ENCODE data around the gene COPG1. TPM values are rescaled to one million over a fixed set of nuclear protein-coding genes. Genes with fewer than 3 reads are reported as not detected.

Gene COPG1
- total and polyA plus RNA-seq, 2 donors (not counting 1 experiment from before 2014, with no cell fraction given): 48.9 to 85.9 TPM

DNA sequence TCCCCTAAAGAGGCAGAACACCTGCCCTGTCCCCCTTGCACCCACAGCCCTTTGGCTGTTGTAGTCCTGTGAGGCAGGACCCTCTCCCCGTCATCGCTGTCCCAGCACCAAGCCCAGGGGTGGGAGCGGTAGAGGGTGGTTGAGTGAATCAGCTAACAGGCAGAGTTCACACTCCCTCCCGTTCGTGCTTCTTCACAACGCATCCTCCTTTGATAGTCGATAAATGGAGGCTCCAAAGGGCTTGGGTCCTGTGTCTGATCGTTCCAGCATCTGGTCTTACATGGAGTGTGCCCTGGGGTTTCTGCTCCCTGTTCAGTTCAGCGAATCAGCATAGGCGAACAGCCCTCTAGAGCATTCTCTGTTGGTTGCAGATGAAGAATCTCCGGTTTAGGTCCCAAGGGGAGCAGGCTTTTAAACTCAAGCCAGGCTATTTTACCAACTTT is 28.4 kb downstream of the COPG1 start:
- peaks cover 60 to 66% of the 10 kb centered on the region in 2 donors for H3K4me1 ChIP-seq (ENCODE audit: control insufficient read depth in 2 of 2, insufficient read depth in 2 of 2, low read length in 2 of 2)

More for the DNA sequence above, 28.4 kb downstream of the COPG1 start:
- Mint-ChIP-seq H3K9me3 (ENCODE audit: insufficient read depth) (no peaks in the 10 kb centered on the region), H3K4me1 (peaks cover 66% of the 10 kb centered on the region), H3K27ac (peak overlapping the region; percentile 91), H3K27me3 (peaks cover 2% of the 10 kb centered on the region), H3K4me3 (peak overlapping the region; percentile 93)
- Histone ChIP-seq H3K4me2 (replicated peaks; ENCODE audit: low read depth, low read length, poor library complexity, severe bottlenecking) (peak overlapping the region; percentile 97), H3K27me3 (replicated peaks in 1 of 4; ENCODE audit: control extremely low read depth in 1 of 4, control insufficient read depth in 3 of 4, insufficient read depth in 4 of 4, low read length in 3 of 4) (peaks cover 0 to 4% (median 0%) of the 10 kb centered on the region in 4 experiments), H3K79me2 (ENCODE audit: control insufficient read depth, insufficient read depth, low read length) (peaks cover 17% of the 10 kb centered on the region), H2AFZ (ENCODE audit: insufficient read depth, low read depth, low read length, poor library complexity, severe bottlenecking) (peak overlapping the region; percentile 75), H3K9me3 (ENCODE audit: control extremely low read depth in 1 of 3, control insufficient read depth in 2 of 3, insufficient read depth in 1 of 3, low read length in 2 of 3) (no peaks in the 10 kb centered on the region), H3K27ac (ENCODE audit: low read length in 2 of 2) (peak overlapping the region; percentile 86), H3K4me3 (ENCODE audit: control extremely low read depth in 1 of 5, extremely low read depth in 1 of 5, insufficient read depth in 1 of 5, low read depth in 2 of 5, low read length in 4 of 5) (peak overlapping the region; percentile 54 to 92 (median 84)), H4K20me1 (ENCODE audit: control insufficient read depth, insufficient read depth, low read length, poor library complexity, severe bottlenecking) (peaks cover 28% of the 10 kb centered on the region), H3K9ac (ENCODE audit: low read length) (peak overlapping the region; percentile 88), H3K36me3 (replicated peaks in 1 of 2; ENCODE audit: control extremely low read depth in 1 of 2, control insufficient read depth in 1 of 2, extremely low read depth in 1 of 2, insufficient read depth in 2 of 2, low read length in 1 of 2) (peaks cover 4 to 26% of the 10 kb centered on the region in 2 experiments)
- TF ChIP-seq, protein P1, sequence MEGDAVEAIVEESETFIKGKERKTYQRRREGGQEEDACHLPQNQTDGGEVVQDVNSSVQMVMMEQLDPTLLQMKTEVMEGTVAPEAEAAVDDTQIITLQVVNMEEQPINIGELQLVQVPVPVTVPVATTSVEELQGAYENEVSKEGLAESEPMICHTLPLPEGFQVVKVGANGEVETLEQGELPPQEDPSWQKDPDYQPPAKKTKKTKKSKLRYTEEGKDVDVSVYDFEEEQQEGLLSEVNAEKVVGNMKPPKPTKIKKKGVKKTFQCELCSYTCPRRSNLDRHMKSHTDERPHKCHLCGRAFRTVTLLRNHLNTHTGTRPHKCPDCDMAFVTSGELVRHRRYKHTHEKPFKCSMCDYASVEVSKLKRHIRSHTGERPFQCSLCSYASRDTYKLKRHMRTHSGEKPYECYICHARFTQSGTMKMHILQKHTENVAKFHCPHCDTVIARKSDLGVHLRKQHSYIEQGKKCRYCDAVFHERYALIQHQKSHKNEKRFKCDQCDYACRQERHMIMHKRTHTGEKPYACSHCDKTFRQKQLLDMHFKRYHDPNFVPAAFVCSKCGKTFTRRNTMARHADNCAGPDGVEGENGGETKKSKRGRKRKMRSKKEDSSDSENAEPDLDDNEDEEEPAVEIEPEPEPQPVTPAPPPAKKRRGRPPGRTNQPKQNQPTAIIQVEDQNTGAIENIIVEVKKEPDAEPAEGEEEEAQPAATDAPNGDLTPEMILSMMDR (IDR thresholded peaks at IDR 0.05): no peak
- no peak for TF ChIP-seq EZH2 (IDR thresholded peaks at IDR 0.05; ENCODE audit: borderline replicate concordance, insufficient read depth, low read depth, low read length, poor library complexity, severe bottlenecking)
- CTCF ChIA-PET: interaction anchor here (2.0 to 8.2 kb wide), 3 partner anchors 32 to 224 kb away, joined by 7 to 58 read pairs (median 14); a partner anchor contains a TSS
- intact Hi-C loops (cut with micrococcal nuclease): loop anchor here (1.0 to 10.0 kb wide), 5 partner anchors 94 to 298 kb away; partner anchors contain the start of genes ISY1 and MBD4
- POLR2A ChIA-PET: interaction anchor here (0.7 to 4.4 kb wide), 6 partner anchors 29 to 261 kb away, joined by 3 to 30 read pairs (median 6); a partner anchor contains a TSS
- DNase-seq (peak; percentile 61), ATAC-seq (ENCODE audit: low read depth) (no peak)
- whole genome bisulfite sequencing (ENCODE audit: insufficient coverage): 17% methylated on average over 7 of the region's 11 CpGs
